CD4-positive, alpha-beta T cell treated with Interleukin-1 beta for 1 hour (primary cell): ENCODE measurements around the gene FNIP1.
"Not testable (repeated sequence)": the region's sequence is repeated elsewhere in the genome, so short reads cannot be mapped to it uniquely, and the experiment has no call there.

Source experiments
- DNase-seq, 2 donors: peaks; one replicate each; pipeline ENCODE4 v3.0.0-alpha.2; 2020 to 2022

FNIP1 gene

GRCh38 chr5:131634996-131635683 lies 161.7 kb downstream of the FNIP1 start, which contains the start of gene RAPGEF6:
Gene RAPGEF6, minus strand, starts transcription at chr5:131635229. Its CDS starts 199 bp downstream, at chr5:131635030.
- DNase-seq: peak; percentile 99

DNA sequence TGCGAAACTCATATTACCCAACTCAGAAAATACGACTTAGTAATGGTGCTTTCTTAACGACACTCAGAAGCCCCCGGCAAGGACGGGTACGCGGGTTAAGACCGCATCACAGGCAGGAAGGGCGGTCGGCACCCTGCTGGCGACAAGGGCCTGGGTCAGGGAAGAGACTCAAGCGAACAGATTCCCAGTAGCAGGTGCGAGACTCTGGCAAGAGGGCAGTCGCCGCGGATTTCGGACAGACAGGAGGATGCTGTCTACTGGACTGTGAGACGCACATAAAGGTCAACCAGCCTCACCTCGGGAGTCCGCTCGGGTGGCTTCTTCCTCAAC lies 162.2 kb downstream of the FNIP1 start:
- peak; percentile 75 to 76 for DNase-seq

DNA sequence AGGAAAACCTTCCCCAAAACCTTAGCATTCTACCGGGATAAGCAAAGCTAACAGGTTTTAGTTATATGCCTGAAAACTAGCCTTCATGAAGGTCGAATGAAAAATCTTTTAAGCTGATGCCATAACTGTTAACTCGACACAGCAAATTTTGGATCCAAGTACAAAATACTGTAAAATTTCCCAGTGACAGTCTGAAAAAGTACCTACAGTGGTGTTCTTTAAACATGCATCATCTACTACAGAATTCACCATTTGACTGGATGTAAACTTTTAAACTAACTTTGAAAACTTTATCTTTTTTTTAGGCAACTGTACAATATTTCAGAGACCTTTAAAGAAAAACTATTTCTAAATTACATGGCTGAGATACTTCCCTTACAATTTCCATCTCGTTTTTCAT lies 162.6 kb downstream of the FNIP1 start:
- DNase-seq: no peak

- DNase-seq: no peak
These were observed 163.0 kb downstream of the FNIP1 start for GRCh38 chr5:131633830-131634229.

DNA sequence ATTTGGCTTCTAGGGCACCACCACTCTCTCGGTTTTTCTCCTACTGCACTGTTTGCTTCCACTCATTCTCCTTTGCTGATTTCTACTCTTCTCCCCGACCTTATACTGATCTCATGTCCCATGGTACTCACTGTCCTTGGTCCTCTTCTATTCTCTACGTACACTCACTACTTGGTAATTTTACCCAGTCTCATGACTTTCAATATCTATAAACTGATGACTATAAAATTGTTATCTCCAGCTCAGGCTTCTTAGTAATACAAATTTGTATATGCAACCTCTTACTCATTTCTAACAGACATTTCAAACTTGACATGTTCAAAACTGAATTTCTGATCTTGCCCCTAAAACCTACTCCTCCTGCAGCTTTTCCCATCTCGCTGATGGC lies 165.9 kb downstream of the FNIP1 start:
- no peak for DNase-seq

DNA sequence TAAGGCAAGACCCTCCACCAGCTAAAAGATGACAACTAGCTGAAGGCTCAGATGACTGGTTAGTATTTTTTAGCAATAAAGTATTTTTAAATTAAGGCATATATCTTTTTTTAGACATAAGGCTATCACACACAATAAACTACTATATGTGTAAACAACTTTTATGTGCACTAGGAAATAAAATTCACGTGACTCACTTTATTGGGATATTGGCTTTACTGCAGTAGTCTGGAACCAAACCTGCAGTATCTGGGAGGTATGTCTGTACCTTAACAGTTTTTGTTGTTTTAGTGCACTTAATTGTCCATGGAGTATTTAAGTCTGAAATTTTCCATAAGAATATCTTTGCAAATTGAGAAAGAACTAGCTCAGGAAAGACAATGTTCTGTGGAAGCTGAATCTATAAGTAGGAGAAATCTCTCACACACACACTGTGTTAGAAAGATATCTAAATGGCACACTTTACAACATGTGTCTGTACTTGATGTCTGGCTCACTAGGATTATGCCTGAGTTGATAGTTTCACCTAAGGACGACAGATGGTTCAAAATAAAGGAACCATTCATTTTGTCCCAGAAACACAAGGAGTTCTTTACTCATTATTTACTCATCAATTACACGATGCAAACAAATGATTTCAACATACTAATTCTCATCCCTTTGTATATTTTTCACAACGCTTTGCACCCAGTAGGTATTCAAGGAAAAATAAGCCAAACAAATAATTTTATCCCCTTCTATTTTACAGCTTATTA lies 166.4 kb downstream of the FNIP1 start:
- no peak for DNase-seq

DNA sequence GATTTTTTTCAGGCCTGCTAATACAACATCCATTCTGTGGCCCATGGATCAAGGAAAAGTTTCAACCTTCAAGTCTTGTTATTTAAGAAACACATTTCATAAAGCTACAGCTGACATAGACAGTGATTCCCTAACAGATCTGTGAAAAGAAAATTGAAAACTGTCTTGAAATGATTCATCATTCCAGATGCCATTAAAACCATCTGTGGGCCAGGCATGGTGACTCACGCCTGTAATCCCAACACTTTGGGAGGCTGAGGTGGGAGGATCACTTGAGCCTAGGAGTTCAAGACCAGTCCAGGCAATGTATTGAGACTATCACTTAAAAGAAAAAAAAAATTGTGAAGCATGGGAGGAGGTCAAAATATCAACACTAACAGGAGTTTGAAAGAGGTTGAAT lies 167.8 kb downstream of the FNIP1 start:
- no peak for DNase-seq

- no peak for DNase-seq
These were observed 169.5 kb downstream of the FNIP1 start for GRCh38 chr5:131627207-131627865.

DNA sequence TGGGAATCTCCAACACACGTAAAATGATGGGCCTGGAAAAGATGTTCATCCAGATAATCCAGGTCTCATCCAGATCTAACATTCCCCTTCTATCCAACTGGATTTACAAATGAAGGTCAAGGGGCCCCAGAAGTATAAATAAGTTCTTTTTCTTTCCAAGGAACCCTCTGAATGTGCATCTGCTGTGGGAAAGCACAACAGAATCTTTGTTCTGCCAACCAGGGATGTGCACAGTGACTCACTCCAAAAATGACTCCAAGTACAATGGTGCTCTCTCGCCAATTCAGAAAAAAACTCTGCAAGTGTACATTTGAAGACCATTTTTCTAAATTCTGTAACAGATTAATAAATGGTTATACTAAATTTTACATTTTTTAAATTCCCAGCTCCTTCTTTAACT lies 174.2 kb downstream of the FNIP1 start:
- DNase-seq: no peak

DNA sequence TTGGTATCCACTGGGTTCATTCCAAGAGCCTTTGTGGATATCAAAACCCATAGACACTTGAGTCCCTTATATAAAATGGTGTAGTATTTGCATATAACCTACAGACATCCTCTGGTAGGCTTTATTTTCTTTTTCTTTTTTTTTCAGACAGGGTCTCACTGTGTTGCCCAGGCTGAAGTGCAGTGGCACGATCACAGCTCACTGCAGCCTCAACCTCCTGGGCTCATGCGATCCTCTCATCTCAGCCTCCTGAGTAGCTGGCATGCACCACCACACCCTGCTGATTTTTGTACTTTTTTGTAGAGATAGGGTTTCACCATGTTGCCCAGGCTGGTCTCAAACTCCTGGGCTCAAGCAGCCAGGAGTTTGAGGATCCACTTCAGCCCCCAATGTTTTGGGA lies 175.7 kb downstream of the FNIP1 start:
- not testable (repeated sequence) for DNase-seq

GRCh38 chr5:131619102-131619501 lies 177.7 kb downstream of the FNIP1 start:
- DNase-seq: no peak

DNA sequence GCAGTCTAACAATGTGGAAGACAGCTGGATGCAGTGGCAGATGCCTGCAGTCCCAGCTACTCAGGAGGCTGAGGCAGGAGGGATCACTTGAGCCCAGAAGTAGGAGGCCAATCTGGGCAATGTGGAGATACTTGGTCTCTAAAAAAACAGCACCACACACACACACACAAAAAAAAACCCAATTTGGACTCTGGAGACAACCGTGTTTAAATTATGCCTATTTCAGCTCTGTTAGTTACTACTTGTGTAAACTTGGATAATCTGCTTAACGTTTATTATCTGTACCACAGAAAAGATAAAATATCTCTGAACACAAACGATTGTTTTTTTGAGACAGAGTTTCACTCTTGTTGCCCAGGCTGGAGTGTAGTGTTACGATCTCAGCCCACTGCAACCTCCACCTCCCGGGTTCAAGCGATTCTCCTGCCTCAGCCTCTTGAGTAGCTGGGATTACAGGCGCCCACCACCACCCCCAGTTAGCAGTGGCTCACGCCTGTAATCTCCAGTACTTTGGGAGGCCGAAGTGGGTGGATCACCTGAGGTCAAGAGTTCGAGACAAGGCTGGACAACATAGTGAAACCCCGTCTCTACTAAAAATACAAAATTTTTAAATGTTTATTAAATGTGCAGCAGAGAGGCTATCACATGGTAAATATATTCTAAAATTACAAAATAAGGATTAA lies 179.5 kb downstream of the FNIP1 start:
- no peak for DNase-seq

DNA sequence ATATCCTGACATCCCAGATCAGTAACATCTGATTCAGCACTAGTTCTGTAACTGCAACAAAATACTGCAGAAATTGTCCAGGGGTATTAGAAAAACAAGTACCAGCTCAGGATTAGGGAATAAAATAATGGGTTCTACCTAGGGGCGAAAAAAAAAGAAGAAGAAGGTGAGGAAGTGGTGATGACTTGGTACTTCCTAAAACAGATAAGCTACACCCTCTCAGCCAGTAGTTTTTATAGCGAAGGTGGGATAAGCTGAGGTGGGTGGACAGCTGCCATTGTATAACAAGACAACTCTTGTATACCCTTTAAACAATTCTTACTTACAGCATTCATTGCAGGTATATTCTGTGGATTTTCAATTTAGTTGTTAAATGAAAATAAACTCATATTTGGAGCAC lies 180.9 kb downstream of the FNIP1 start:
- no peak for DNase-seq

- DNase-seq: no peak
These were observed 183.4 kb downstream of the FNIP1 start for GRCh38 chr5:131613423-131613822.

DNA sequence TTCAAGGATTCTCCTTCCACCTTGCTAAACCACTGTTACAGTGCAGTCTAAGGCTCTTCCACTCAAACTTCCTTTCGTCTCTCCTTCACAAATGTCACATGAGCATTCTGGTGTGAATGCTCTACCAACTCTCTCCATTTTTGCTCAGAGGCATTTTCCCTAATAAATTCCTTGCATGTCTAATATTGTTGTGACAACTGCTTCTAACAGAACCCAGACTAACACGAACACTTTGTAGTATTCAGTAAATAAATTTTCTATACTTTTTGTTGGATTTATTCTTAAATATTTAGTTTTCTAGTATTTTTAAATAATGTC lies 185.8 kb downstream of the FNIP1 start:
- DNase-seq: no peak

GRCh38 chr5:131610198-131611063 lies 186.4 kb downstream of the FNIP1 start:
- no peak for DNase-seq

DNA sequence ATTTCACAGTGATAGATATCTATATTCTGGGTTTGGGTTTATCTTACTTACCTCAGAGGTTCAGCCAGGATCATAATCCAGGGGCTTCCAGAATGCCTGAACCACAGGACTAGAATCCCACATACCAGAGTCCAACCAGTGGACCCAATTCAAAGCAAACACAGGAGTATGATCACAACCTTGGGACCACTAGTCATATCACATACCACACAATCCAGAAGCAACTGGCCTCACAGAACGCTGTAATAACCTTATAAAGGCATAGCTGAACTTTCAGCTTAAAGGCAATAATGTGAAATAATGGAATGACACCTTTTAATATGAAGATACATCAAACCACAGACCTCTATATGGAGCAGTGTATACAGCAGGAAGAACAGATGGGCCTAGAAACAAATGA lies 187.0 kb downstream of the FNIP1 start:
- no peak for DNase-seq

GRCh38 chr5:131608597-131608996 lies 188.2 kb downstream of the FNIP1 start:
- DNase-seq: no peak

- no peak for DNase-seq
These were observed 188.8 kb downstream of the FNIP1 start for GRCh38 chr5:131607903-131608540.

DNA sequence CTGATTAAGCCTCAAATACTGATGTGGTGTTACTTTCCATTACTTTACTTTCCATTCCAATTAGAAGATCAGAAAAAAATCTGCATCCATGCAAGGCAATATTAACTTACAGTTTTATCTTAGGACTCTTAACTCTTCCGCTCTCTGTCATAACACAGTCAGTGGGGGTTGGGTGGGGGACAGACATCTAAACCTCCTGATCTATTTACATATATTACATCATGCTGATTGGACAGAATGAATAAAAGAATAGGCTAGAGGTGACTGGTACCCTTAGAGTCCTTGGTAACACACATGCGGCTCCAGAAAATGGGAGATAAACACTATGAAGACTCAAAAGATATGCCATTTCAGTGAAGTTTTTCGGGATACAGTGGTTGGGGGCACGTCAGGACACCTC lies 189.4 kb downstream of the FNIP1 start:
- no peak for DNase-seq

DNA sequence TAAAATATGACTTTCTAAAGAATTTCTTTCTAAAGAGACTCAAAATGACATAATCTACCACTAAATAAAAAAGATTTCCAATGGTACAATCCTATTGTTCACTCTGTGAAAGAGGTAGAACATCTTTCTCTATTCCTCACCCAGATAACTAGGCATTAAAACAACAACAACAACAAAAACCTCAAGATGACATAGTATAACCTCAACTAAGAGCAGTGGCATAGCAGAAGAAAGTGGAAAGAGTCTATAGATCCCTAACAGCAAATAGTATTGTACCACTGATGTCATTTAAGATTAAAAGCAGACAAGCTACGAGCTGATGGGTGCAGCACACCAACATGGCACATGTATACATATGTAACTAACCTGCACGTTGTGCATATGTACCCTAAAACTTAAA lies 191.7 kb downstream of the FNIP1 start:
- no peak for DNase-seq
